Stimulated activated CD4-positive, alpha-beta T cell treated with anti-CD3 and anti-CD28 coated beads, TNF-alpha, amount 100 ng/mL, for 24 hours (primary cell): ENCODE data around the gene ADGRA3.
"Not testable (repeated sequence)": the region's sequence is repeated elsewhere in the genome, so short reads cannot be mapped to it uniquely, and the experiment has no call there.

Source experiments
- DNase-seq, 3 experiments: peaks; one replicate each; pipeline ENCODE4 v3.0.0-alpha.2; 2020; ENCODE audit warnings: low read depth in 3 of 3

ADGRA3 gene

DNA sequence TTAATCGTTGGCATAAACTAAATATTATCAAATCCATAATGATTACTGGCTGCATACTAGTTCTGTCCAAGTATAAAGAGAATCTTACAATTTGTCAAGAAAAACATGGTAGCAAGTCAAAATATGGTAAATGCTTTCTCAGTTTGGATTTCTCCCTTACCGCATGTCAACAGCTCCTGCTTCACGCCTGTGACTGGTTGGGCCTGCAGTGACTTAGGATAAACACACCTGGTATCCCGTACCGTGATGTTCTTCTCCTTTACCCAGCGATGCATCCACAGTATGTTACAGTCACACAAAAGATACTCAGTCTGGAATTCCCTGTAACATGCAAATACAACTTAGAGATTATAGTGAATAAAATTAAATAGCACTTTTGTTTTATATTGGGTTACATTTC, 71.1 kb downstream of the ADGRA3 start:
- DNase-seq, result no peak

DNA sequence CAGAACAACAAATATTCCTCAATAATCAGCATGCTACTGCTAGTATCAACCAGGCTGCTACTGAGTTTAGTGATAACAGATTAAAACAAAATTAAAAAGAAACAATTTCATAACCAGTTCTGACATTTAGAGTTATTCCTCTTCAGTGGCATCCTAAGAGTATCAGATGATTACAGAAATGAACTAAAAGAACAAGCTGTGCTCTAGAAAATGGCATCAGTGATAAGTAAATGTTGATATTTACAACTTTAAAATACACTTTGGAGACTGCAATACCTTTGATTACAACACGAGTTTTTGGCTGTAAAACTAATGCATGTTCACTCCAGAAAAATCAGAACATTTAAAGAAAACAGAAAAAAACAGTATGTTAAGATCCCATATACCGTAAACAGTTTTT, 72.9 kb downstream of the ADGRA3 start:
- DNase-seq, result no peak

DNA sequence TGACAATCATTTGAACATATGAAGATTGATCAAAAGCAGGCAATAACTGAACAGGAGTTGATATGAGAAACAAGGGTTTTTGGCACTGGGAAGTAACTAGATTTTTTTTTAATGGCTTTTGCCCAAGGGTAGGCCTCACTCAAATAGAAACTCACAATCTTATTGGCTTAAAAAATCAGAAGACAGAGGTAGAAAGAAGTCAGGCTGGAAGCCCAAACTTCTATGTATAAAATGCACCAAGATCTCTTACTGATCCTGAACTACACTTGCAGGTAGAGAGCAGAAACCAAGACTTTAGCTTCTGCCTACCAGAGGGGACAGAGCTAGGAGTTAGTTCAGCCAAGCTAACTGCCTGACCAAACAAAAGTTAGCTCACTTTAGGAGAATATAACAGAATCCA, 74.9 kb downstream of the ADGRA3 start:
- DNase-seq, result no peak

DNA sequence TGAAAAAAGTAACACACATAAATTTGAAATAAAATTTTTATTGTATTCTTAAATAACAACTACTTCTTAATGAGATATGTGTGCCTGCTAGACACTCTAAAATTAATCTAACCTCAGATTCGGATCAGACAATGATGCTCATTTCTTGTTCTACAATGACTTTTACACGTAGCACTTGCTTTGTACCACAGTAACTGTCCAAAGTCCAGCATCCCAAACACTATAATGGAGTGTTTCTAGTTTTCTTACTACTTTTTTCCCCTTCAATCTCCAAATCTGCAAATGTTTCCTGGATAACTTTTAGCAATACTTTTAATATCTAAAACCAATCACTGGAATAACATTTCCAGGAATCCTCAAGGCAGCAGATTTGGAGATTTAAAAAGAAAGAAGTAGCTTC, 75.9 kb downstream of the ADGRA3 start:
- no peak for DNase-seq

DNA sequence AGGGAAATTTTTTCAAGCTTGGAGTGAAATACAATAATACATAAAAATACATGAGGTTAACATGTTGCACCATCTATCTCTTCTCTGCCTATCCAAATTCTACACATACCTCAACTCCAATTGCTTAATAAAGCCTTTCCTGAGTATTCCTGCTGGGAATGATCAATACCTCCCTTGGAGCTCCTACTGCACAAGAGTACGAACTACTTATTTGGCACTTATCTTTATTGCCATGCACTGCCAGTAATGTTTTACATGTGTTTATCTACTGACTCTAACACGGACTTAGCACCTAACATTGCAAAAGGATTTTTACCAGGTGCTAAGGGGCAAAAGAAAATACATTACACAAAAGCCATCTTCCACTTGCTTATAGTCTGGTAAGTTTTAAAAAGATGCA, 80.2 kb downstream of the ADGRA3 start:
- DNase-seq, result no peak

DNA sequence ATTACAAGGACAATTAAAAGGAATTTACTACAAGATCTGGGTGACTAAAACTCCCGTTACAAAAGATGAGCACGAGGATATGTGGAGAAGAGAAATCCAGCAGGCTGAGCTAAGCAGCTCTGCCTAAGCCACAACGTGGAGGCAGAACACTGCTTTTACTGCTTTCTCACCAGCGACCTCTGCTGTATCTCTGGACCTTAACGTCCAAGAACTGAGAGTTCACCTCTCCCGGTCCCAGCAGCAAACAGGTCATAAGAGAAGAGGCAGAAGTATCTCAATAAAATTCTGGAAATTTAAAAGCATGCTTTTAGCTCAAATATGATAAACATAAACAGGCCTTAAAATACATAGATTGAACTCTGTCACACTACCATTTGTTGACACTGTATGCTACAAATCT, 81.0 kb downstream of the ADGRA3 start:
- no peak for DNase-seq

DNA sequence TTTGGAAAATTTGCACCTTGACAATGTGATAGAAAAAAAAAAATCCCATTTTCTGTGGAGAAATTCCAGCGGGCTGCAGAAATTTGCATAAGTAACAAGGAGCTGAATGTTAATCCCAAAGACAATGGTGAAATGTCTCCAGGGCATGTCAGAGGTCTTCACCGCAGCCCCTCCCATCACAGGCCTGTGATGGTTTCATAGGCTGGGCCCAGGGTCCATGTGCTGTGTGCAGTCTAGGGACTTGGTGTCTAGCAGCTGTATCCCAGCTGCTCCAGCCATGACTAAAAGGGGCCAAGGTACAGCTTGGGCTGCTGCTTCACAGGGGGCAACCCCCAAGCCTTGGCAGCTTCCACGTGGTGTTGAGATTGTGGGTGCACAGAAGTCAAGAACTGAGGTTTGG, 85.2 kb downstream of the ADGRA3 start:
- no peak for DNase-seq

DNA sequence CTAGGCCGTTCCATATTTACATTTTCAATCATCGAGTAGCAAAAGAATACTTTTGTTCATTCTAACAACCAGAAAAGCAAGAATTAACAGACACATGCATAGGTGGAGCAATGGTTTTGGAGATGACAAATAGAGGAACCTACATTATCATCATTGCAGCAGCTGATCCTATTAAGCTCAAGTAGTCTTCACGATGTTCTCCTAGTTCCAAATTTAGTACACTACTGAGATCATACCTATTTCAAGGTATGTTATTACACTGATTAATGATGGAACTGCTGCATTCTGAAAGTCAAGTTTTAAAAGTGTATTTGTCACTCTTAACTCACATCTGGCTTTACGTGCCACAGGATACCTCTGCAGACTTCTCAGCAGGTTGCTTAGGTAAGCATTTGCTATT, 87.4 kb downstream of the ADGRA3 start:
- DNase-seq, result no peak

DNA sequence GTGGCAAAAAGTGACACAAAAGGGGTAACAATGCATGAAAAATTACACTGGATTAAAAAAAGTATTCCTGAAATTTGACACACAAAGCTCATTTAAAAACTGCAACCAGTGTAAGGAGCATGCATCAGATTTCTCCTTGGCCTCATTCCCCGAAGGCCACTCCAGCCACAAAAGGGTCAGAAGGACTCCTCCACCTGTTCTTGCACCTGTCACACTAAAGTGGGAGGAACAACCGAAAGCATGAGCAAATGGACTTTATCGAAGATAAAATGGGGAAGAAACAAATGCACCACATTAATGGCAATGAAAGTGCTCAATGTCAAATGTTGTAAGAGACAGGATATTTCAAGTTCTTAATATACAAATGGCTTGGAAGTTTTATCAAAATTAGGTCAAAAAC, 88.2 kb downstream of the ADGRA3 start:
- no peak for DNase-seq

DNA sequence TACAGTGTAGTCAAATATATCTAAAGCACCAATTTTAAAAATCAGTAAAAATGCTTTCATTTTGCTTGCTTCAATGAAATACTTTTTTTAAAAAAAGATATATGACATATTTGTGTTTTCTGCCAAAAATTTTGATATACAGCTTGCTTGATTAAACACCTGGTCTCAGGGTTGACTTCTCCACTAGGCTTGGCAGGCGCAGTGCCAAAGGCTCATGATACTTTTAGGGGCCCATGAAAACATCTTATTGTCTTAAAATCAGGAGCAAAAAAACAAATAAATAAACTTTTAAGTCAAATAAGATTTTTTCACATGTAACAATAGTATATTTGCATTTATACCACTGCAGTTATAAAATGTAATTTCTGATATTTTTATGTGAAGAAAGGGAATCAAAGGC, 95.6 kb downstream of the ADGRA3 start:
- DNase-seq, result no peak

DNA sequence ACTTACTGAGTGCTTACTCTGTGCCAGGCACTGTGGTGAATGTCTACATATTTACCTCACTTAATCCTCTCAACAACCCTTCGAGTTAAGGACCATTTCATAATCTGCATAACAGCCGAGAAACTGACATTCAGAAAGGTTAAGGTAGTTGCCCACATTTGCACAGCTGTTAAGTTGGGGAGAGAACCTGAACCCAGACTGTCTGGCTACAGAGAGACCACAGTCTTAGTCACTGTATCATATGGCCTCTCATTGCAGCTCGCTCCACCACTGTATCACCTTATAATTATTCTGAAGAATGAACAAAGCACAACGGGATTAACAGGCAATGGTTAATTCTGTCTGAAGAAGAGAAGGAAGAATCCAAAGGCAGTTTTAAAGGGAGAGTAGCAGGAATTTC, 98.5 kb downstream of the ADGRA3 start:
- no peak for DNase-seq

DNA sequence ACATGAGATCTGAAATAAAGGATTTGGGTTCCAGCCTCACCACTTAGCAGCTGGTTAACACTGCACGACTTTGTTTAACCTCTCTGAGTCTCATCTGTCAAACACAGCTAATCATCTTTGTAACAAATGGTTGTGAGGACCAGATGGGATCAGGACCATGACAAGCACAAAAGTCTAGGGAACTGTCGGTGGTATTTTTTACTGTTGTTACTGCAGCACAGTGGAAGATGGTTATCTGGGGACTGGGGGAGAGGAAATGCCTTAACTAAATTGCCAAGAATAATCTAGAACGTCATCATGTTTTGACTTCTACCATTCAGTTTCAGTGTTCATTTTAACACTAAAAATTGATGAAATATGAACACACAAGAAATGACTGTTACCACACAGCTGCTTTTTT, 99.5 kb downstream of the ADGRA3 start:
- no peak for DNase-seq

DNA sequence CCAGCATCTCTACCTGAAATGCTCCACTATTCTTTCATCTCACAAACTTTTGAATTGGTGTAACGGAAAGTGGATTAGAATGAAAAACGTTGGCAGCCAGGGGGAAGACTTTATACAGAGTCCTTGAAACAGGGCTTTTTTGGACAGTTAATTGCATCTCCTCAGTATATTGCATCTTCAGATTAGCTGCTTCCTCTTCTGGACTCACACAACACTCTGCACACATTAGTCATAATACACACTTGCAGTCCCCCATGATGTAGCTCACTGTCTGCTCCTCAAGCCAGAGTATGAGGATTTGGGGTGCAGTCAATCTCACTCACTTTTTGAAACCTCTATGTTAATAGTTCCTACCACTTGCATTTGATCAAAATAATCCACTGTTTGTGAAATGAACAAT, 101.0 kb downstream of the ADGRA3 start:
- no peak for DNase-seq

DNA sequence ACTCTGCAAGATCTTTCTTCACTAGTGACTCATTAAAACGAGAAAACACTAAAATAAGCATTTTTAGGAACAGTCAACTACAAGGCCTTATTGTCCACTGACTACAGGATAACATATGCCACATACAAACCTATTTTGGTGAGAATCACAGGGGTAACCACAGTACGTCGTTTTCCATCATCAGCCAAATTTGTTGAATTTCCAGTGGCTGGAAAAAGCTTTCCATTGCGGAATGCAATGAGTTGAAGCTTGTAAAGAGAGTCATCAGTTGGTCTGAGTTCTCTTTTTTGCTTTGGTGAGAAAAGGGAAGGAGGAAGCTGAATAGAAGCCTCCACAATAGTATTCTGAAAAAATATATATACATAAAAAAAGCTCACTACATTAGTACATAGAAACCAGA, 102.4 kb downstream of the ADGRA3 start:
- no peak for DNase-seq

DNA sequence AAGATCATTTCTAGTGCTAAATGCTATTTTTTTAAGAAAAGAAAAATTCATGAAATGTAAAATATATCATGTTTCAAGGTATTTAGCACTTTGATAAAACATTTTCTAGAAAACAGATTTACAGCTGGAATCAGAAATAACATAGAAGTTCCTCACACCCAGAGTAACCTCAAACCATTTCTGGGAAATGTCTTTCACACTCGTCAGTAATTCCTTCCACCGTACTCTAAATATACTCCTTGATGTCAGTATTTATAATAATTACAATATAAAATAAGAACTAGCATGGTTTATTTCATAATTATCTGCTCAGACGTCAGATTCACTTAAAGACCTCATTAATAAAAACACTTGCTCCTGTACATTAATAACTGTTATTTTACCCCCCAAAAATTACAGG, 103.9 kb downstream of the ADGRA3 start:
- no peak for DNase-seq

DNA sequence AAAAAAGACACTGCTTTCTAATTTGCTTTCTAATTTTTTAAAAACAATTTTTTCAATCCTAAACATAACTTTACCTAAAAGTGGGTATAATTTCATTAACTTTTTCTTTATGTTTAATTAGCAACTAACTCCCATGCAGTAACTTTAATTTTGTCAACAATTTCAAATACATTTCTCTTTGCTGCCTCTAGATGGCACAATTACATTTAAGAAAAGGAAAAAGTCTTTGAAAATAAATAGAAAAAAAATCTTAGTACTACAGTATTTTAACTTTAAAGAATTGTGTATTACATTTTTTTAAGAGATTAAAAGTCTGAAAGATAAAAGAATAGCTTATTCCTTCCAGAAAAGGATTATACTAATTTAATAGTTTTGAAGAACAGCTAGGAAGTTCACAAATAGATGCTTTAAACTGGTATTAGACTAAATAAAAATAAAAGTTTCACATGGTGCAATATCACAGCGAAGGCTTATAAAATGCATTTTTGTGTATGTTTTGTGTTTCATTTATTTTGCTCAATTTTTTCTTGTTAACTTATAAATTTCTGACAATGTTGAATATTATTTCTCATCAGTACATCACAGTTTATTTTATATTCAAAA, 105.1 kb downstream of the ADGRA3 start:
- no peak for DNase-seq

DNA sequence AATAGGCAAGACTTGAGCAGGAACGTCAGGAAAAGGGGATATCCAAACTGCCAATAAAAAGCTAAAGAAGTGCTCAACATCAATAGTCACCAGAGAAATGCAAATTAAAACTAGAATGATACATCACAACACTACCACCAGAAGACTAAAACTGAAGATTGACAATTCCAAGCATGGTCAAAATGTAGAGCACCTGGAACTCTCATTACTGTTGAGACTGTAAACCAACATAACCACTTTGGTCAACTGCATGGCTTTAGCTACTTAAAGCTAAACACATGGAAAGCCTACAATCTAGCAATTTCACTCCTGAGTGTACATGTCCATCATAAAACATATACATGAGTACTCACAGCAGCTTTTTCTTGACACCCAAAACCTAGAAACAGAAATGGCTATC, 107.4 kb downstream of the ADGRA3 start:
- DNase-seq, result no peak

DNA sequence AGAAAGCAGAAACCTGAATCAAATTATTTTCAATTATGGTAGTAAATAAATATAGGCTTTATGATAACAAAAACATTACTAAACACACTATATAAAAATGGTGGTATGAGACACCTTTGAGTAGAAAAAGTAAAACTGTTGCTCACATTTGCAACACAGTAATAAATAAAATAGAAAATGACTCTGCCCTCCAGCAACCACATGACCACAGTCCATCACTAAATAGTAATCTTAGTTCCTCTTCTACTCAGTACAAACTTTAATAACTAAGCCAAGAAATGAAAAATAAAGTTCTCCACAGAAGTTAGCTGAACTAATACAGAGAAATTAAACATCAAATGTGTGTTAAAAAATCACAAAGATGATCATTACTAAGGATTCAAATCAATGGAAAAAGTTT, 108.5 kb downstream of the ADGRA3 start:
- DNase-seq, result no peak

DNA sequence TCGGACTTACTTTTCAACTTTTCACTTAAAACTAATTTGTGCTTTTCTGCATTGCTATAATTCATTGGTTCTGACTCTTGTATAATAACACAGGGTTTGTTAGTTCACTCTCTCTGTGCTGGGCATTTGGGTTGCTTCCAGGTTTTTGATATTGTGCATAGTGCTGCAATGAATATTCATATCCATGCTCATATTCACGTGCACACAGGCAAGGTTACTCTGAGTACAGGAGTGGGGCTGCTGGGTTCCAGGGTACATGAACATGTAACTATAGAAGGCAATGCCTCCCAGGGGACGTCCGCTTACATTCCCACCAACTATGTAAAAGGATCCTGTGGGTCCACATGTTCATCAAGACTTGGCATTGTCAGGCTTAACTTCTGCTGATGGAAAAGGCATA, 117.2 kb downstream of the ADGRA3 start:
- no peak for DNase-seq

DNA sequence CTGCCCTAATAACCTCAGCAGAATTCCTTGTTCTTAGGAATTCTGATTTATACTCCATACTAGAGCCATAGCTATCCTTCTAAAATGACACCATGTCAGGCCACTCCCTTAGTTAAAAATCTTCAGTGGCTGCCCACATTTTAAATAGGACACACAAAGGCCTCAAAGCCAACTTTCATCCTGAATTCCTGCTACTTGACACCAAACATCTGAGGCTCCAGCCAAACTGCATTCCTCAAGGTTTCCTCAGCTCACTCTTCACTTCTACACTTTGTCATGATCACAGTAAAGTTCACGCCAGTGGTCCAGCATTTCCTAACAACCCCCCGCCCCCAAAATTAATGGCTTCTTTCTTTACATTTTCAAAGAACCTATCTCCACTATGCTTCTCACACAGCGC, 124.3 kb downstream of the ADGRA3 start:
- DNase-seq, result no peak

DNA sequence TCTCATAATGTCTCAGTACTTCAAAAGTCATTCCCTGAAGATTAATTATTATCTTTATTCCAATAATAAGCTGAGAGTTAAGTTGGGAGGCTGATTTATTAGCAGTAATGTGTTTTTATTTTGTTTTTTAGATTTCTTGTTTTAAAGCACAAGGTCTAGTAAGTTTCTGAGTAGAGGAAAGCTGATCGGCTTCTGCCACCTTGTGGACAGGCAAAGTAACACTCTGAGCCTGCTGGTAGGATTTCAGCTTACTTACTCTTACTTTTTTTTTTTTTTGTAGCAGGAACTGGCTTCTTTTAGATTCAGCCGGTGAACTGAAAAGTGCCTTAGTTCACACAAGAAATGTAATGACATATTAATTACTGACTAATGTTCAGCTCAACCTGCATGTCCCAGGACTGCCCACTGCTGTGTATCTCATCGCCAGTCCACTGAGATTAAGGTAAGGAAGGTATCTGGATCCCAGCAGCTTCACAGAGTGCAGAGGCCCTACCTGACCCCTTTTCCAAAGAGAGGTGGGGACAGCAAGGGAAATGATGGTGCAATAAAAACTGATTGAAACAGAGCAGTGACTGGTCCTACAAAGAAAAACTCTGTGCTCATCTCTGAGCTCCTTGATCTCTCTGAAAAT, 126.5 kb downstream of the ADGRA3 start:
- no peak for DNase-seq

DNA sequence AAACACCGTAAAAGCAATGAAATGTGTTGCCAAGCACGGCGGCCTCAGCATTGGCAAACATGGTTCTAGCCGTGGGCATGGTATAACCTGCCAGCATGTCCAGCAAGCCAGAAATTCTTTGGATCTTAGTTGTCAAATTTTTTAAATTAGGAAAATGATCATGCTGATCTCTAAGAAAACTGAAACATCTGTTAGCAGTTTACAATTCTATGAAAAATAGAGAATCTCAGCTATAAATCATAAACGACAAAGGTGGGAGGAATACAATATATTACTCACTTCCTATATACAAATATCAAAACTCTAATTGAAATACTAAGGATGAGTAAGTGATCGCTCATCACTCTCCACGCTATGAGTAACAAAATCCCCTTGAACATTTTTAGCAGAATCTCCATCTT, 130.3 kb downstream of the ADGRA3 start:
- DNase-seq, result no peak

DNA sequence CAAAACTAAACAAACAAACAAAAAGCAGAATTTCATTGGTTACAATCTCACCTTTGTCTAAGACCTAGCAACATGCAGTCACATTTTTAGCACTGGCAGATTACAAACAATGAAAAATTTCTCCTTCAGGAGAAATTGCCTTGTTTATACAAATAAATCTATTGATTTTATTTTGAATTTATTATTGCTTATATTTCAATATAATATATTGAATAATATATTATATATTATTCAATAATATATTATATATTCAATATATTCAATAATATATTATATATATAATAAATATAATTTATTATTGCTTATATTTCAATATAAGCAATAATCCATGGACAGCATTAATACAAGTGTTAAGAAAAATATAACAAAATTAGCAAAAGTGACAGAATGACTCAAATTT, 131.7 kb downstream of the ADGRA3 start:
- no peak for DNase-seq

DNA sequence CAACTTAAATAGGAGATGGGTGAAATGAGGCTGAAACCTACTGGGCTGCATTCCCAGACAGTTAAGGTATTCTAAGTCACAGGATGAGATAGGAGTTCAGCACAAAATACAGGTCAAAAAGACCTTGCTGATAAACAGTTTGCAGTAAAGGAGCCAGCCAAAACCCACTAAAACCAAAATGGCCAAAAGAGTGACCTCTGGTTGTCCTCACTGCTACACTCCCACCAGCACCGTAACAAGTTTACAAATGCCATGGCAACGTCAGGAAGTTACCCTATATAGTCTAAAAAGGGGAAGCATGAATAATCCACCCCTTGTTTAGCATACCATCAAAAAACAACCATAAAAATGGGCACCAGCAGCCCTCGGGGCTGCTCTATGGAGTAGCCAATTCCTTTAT, 133.7 kb downstream of the ADGRA3 start:
- DNase-seq, result not testable (repeated sequence)
